Measurements from ENCODE around the gene KIAA1217.

GRCh38 chr10:24417053-24417452 lies 208.1 kb downstream of the KIAA1217 start:
- TF ChIP-seq CTCF (IDR thresholded peaks at IDR 0.05): no peak
- no peak for TF ChIP-seq POLR2A (IDR thresholded peaks at IDR 0.05)
